H1 (cell line): Measurements from ENCODE around the gene LYPD1. TPM values are rescaled to one million over a fixed set of nuclear protein-coding genes. Genes with fewer than 3 reads are reported as not detected.

ENCODE experiments used
- CTCF ChIA-PET: fragments of 300-600 bp; sonication (Branson Sonifier 250); formaldehyde crosslinking; loops from one replicate; lab custom pipeline; 2021; ENCODE audit not compliant: partially characterized antibody; lab: Charles Lee
- POLR2A ChIA-PET: fragments of 300-600 bp; sonication (Branson Sonifier 250); formaldehyde crosslinking; loops from one replicate; lab custom pipeline; 2021; ENCODE audit warnings: inconsistent platforms; ENCODE audit not compliant: partially characterized antibody; lab: Charles Lee
- DNase-seq, 2 experiments: peaks; one replicate each; pipeline versions ENCODE4 v3.0.0 to v3.0.0-alpha.2; 2010 to 2022; ENCODE audit warnings: low spot score in 2 of 2, low read depth in 1 of 2, mixed read lengths in 1 of 2
- FAIRE-seq: peaks from 2 replicates; lab custom pipeline; 2011; peaks lifted over from hg19 to GRCh38; lab: Jason Lieb, UNC
- H2AFZ ChIP-seq: 2 replicates; pipeline ENCODE4 v1.8.1; 2012; ENCODE audit warnings: low read length, inconsistent platforms
- H2AK5ac ChIP-seq: 2 replicates; pipeline ENCODE4 v1.6.1; 2013; ENCODE audit warnings: low read depth, low read length
- H2BK120ac ChIP-seq: replicated peaks from 2 replicates; pipeline ENCODE3; 2013; ENCODE audit warnings: low read depth, low read length, inconsistent platforms
- H2BK12ac ChIP-seq: 2 replicates; pipeline ENCODE4 v1.6.1; 2013; ENCODE audit warnings: low read depth, low read length
- H2BK15ac ChIP-seq: 2 replicates; pipeline ENCODE4 v1.6.1; 2013; ENCODE audit warnings: low read length
- H2BK20ac ChIP-seq: 2 replicates; pipeline ENCODE4 v1.6.1; 2013; ENCODE audit warnings: low read length
- H2BK5ac ChIP-seq: 2 replicates; pipeline ENCODE4 v1.6.1; 2013; ENCODE audit warnings: low read depth, low read length
- H3K14ac ChIP-seq: 2 replicates; pipeline ENCODE4 v1.6.1; 2013; ENCODE audit warnings: inconsistent platforms; ENCODE audit not compliant: insufficient read length
- H3K18ac ChIP-seq: 2 replicates; pipeline ENCODE4 v1.6.1; 2013; ENCODE audit warnings: low read length; ENCODE audit errors: extremely low read depth
- H3K23ac ChIP-seq: 2 replicates; pipeline ENCODE4 v1.6.1; 2013; ENCODE audit warnings: inconsistent platforms; ENCODE audit not compliant: insufficient read length
- H3K23me2 ChIP-seq: 2 replicates; pipeline ENCODE4 v1.6.1; 2013; ENCODE audit warnings: low read depth, low read length
- H3K27ac ChIP-seq: 2 replicates; pipeline ENCODE4 v1.6.1; 2011; ENCODE audit warnings: low read depth, low read length, inconsistent platforms
- H3K27me3 ChIP-seq, 4 experiments: replicated peaks in 1 of 4; 1 replicate in 1 of 4; 2 replicates in 3 of 4; pipeline versions ENCODE4 v1.6.1 to v1.8.1; 2011 to 2013; ENCODE audit warnings: low read length in 3 of 4, mild to moderate bottlenecking in 3 of 4, inconsistent platforms in 2 of 4, mixed read lengths in 2 of 4, moderate library complexity in 1 of 4; ENCODE audit not compliant: control insufficient read depth in 3 of 4, insufficient read depth in 3 of 4; ENCODE audit errors: extremely low read depth in 1 of 4
- H3K36me3 ChIP-seq, 4 experiments: 2 replicates each; pipeline versions ENCODE4 v1.6.1 to v1.8.1; 2011 to 2013; ENCODE audit warnings: mild to moderate bottlenecking in 4 of 4, low read length in 3 of 4, moderate library complexity in 2 of 4, control low read depth in 1 of 4, inconsistent platforms in 1 of 4; ENCODE audit not compliant: insufficient read depth in 4 of 4, control insufficient read depth in 2 of 4
- H3K4ac ChIP-seq: replicated peaks from 2 replicates; pipeline ENCODE3; 2013; ENCODE audit warnings: low read length, low read depth, mixed read lengths, inconsistent platforms; ENCODE audit not compliant: insufficient read length
- H3K4me1 ChIP-seq, 4 experiments: replicated peaks in 1 of 4; 1 replicate in 1 of 4; 2 replicates in 3 of 4; pipeline versions ENCODE4 v1.6.1 to v1.8.1; 2011 to 2013; ENCODE audit warnings: low read length in 3 of 4, inconsistent platforms in 2 of 4, mixed read lengths in 1 of 4; ENCODE audit not compliant: insufficient read depth in 4 of 4, control insufficient read depth in 3 of 4
- H3K4me2 ChIP-seq, 2 experiments: 2 replicates each; pipeline versions ENCODE4 v1.6.1 to v1.8.1; 2011 to 2013; ENCODE audit warnings: low read depth in 2 of 2, low read length in 2 of 2, control low read depth in 1 of 2, inconsistent platforms in 1 of 2, mild to moderate bottlenecking in 1 of 2; ENCODE audit not compliant: insufficient read depth in 1 of 2
- H3K4me3 ChIP-seq, 4 experiments: fragments of 200-600, 300-600 bp in 1 of 4; sonication (generic), shearing (Covaris generic), sonication (Bioruptor Twin) in 1 of 4; 2 replicates each; pipeline versions ENCODE4 v1.5.1 to v1.8.1; 2011 to 2016; ENCODE audit warnings: low read length in 4 of 4, low read depth in 3 of 4, control low read depth in 2 of 4, inconsistent platforms in 2 of 4, mild to moderate bottlenecking in 2 of 4, mixed read lengths in 1 of 4, moderate library complexity in 1 of 4; ENCODE audit not compliant: insufficient read depth in 2 of 4; ENCODE audit errors: extremely low read depth in 1 of 4
- H3K56ac ChIP-seq: replicated peaks from 2 replicates; pipeline ENCODE3; 2013; ENCODE audit warnings: low read depth, mild to moderate bottlenecking, mixed read lengths, low read length, inconsistent platforms; ENCODE audit not compliant: insufficient read length
- H3K79me1 ChIP-seq: 2 replicates; pipeline ENCODE4 v1.6.1; 2013; ENCODE audit warnings: low read depth, low read length, control low read depth
- H3K79me2 ChIP-seq, 2 experiments: 2 replicates each; pipeline versions ENCODE4 v1.6.1 to v1.8.1; 2012 to 2013; ENCODE audit warnings: low read length in 2 of 2, mild to moderate bottlenecking in 2 of 2, inconsistent platforms in 1 of 2; ENCODE audit not compliant: insufficient read depth in 2 of 2, control insufficient read depth in 1 of 2
- H3K9ac ChIP-seq, 4 experiments: replicated peaks in 1 of 4; 1 replicate in 1 of 4; 2 replicates in 3 of 4; pipeline versions ENCODE4 v1.6.1 to v1.8.1; 2011 to 2013; ENCODE audit warnings: low read depth in 3 of 4, low read length in 3 of 4, control low read depth in 2 of 4, mild to moderate bottlenecking in 2 of 4, moderate library complexity in 2 of 4, inconsistent platforms in 1 of 4; ENCODE audit errors: extremely low read depth in 1 of 4
- H3K9me3 ChIP-seq, 2 experiments: 2 replicates each; pipeline versions ENCODE4 v1.6.1 to v1.8.1; 2012 to 2013; ENCODE audit warnings: mild to moderate bottlenecking in 2 of 2, moderate library complexity in 2 of 2, control low read depth in 1 of 2, inconsistent platforms in 1 of 2, low read depth in 1 of 2, low read length in 1 of 2, mixed read lengths in 1 of 2; ENCODE audit not compliant: insufficient read depth in 2 of 2
- H4K20me1 ChIP-seq, 2 experiments: replicated peaks in 1 of 2; 2 replicates each; pipeline versions ENCODE3 to v1.8.1; 2011 to 2013; ENCODE audit warnings: inconsistent platforms in 2 of 2, low read length in 2 of 2, mild to moderate bottlenecking in 1 of 2; ENCODE audit not compliant: insufficient read depth in 2 of 2, control insufficient read depth in 1 of 2
- H4K5ac ChIP-seq: 2 replicates; pipeline ENCODE4 v1.6.1; 2013; ENCODE audit warnings: low read length, low read depth, mixed read lengths, inconsistent platforms; ENCODE audit not compliant: insufficient read length
- H4K8ac ChIP-seq: 2 replicates; pipeline ENCODE4 v1.8.0; 2013; ENCODE audit warnings: mild to moderate bottlenecking, moderate library complexity, low read length, inconsistent platforms; ENCODE audit not compliant: insufficient read depth; ENCODE audit errors: extremely low read depth
- H4K91ac ChIP-seq: replicated peaks from 2 replicates; pipeline ENCODE3; 2013; ENCODE audit warnings: low read length, mixed read lengths, inconsistent platforms; ENCODE audit not compliant: insufficient read length
- ASH2L ChIP-seq: fragments of 200-600, 300-600 bp; sonication (generic); IDR thresholded peaks from one replicate; pipeline ENCODE4 v1.7.1; 2017; ENCODE audit warnings: low read length
- RFX5 ChIP-seq: IDR thresholded peaks from 2 replicates; pipeline ENCODE4 v1.6.1; 2011; ENCODE audit warnings: low read depth, low read length, improper control_type of control experiment, borderline replicate concordance
- WGBS, 2 experiments: shearing (Covaris generic) in 1 of 2; methylation state at CpG; one replicate each; pipeline versions ENCODE4 v1.1.6 to v1.1.7; 2013 to 2015; ENCODE audit warnings: low lambda C conversion rate in 2 of 2, mixed read lengths in 2 of 2, inconsistent platforms in 1 of 2, low coverage in 1 of 2, missing lambda C conversion rate in 1 of 2; ENCODE audit not compliant: insufficient replicate concordance in 2 of 2, insufficient coverage in 1 of 2, insufficient read length in 1 of 2; ENCODE audit errors: extremely low coverage in 1 of 2, missing lambda C conversion rate in 1 of 2; 5-methylcytosine and 5-hydroxymethylcytosine counted together
- polyA plus RNA-seq, 7 experiments: library from polyadenylated mRNA; depleted of rRNA in 3 of 7; stranded (reverse) in 5 of 7; unstranded in 2 of 7; fragments of >200 nt in 5 of 7; fragments of 200-250 nt in 2 of 7; gene quantifications; 1 replicate in 5 of 7; 2 replicates in 1 of 7; 4 replicates in 1 of 7; pipeline versions ENCODE4 v1.2.1 to v1.2.3, GENCODE V29; 2011 to 2013; ENCODE audit warnings: missing spikeins in 2 of 7, mixed read lengths in 2 of 7
- total RNA-seq: library from RNA; stranded (reverse); fragmentation: NEBNext Ultra II Directional; extraction: Animal tissue kit (Norgen Biotek cat#: 25700); gene quantifications from 2 replicates; pipeline ENCODE4 v1.2.1, GENCODE V29; 2021

The LYPD1 gene
- total and polyA plus RNA-seq, 2 of the 8 experiments (the other 6 are each of a cell fraction or from before 2014, with no cell fraction given): 1.9 to 2.7 TPM

DNA sequence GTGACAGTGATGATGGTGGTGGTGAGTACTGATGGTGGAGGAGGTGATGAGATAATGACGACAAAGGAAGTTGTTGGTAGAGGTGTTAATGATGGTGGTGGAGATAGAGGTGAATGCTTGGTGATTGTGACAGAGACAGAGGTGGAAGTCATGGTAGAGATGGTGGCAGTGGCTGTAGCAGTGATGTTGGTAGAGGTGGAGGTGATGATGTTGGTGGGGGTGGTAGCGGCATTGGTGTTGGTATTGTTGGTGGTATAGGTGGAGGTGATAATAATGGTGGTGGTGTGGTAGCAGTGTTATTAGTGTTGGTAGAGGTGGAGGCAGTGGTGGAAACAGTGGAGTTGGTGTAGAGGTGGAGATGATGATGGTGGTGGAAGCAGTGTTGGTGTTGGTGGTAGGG is 36.4 kb downstream of the LYPD1 start:
- Histone ChIP-seq H2BK120ac (no peak overlapping the region), H3K9ac (no peak overlapping the region), H3K27me3 (no peaks in the 10 kb centered on the region), H4K20me1 (no peaks in the 10 kb centered on the region), H3K27ac (no peak overlapping the region), H2BK15ac (0 out of 2 replicates have a peak overlapping the region, but pooled peaks have one; percentile 61), H3K9me3 (no peaks in the 10 kb centered on the region), H3K4me2 (no peak overlapping the region), H4K8ac (no peak overlapping the region), H4K5ac (no peak overlapping the region), H2BK5ac (no peak overlapping the region), H3K14ac (no peak overlapping the region), H2BK20ac (0 out of 2 replicates have a peak overlapping the region, but pooled peaks have one; percentile 34), H3K36me3 (no peaks in the 10 kb centered on the region), H3K18ac (no peak overlapping the region), H3K79me2 (no peaks in the 10 kb centered on the region), H3K4me1 (peaks cover 2 to 10% (median 4%) of the 10 kb centered on the region in 4 experiments; a peak in 5 of 7 replicates), H3K4ac (no peak overlapping the region), H2AFZ (no peak overlapping the region), H3K79me1 (no peaks in the 10 kb centered on the region), H3K4me3 (no peak overlapping the region), H3K56ac (peak overlapping the region; percentile 82), H2BK12ac (0 out of 2 replicates have a peak overlapping the region, but pooled peaks have one; percentile 60), H4K91ac (no peak overlapping the region), H2AK5ac (peak overlapping the region; percentile 82), H3K23me2 (peaks cover 9% of the 10 kb centered on the region; the same call in 1 of the 2 replicates), H3K23ac (no peak overlapping the region)
- TF ChIP-seq ASH2L: no peak
- no peak for TF ChIP-seq RFX5
- CTCF ChIA-PET: no interaction called here
- FAIRE-seq (no peak), DNase-seq (no peak)
- POLR2A ChIA-PET: no interaction called here
- WGBS, 2 experiments: 94 to 100% methylated on average over 1 to 2 of the region's 2 CpGs
